Amniotic epithelial cell (primary cell): Measurements from ENCODE around the gene EXOC6B.

Experiments
- DNase-seq: peaks from one replicate; pipeline ENCODE4 v3.0.0-alpha.2; 2010; ENCODE audit warnings: low read depth

Gene EXOC6B

GRCh38 chr2:72361521-72361920, 464.3 kb downstream of the EXOC6B start:
- DNase-seq: no peak

GRCh38 chr2:72361042-72361441, 464.8 kb downstream of the EXOC6B start:
- no peak for DNase-seq

- DNase-seq: peak; percentile 8
Observed at GRCh38 chr2:72350852-72351251, 475.0 kb downstream of the EXOC6B start.

GRCh38 chr2:72349016-72349415, 476.8 kb downstream of the EXOC6B start:
- DNase-seq: no peak

GRCh38 chr2:72347081-72347480, 478.8 kb downstream of the EXOC6B start:
- DNase-seq: no peak

GRCh38 chr2:72341639-72342038, 484.2 kb downstream of the EXOC6B start:
- no peak for DNase-seq

- DNase-seq: no peak
Observed at GRCh38 chr2:72340665-72341064, 485.2 kb downstream of the EXOC6B start.

GRCh38 chr2:72338076-72338475, 487.8 kb downstream of the EXOC6B start:
- DNase-seq: no peak

- no peak for DNase-seq
Observed at GRCh38 chr2:72332720-72333119, 493.1 kb downstream of the EXOC6B start.

GRCh38 chr2:72330652-72331051, 495.2 kb downstream of the EXOC6B start:
- peak; percentile 11 for DNase-seq

- peak; percentile 80 for DNase-seq
Observed at GRCh38 chr2:72326759-72327158, 499.1 kb downstream of the EXOC6B start.

GRCh38 chr2:72325592-72326422, 500.0 kb downstream of the EXOC6B start:
- DNase-seq: peak; percentile 21

GRCh38 chr2:72316774-72317173, 509.1 kb downstream of the EXOC6B start:
- no peak for DNase-seq

GRCh38 chr2:72300147-72300684, 525.6 kb downstream of the EXOC6B start:
- no peak for DNase-seq

- peak; percentile 58 for DNase-seq
Observed at GRCh38 chr2:72293620-72294019, 532.2 kb downstream of the EXOC6B start.

GRCh38 chr2:72292433-72292832, 533.4 kb downstream of the EXOC6B start:
- DNase-seq: peak; percentile 57

GRCh38 chr2:72291059-72291458, 534.8 kb downstream of the EXOC6B start:
- DNase-seq: peak; percentile 57

- DNase-seq: no peak
Observed at GRCh38 chr2:72289736-72290135, 536.1 kb downstream of the EXOC6B start.

- DNase-seq: peak; percentile 74
Observed at GRCh38 chr2:72289283-72289682, 536.5 kb downstream of the EXOC6B start.

- peak; percentile 78 for DNase-seq
Observed at GRCh38 chr2:72278046-72278445, 547.8 kb downstream of the EXOC6B start.

- DNase-seq: peak; percentile 27
Observed at GRCh38 chr2:72276876-72277275, 549.0 kb downstream of the EXOC6B start.

GRCh38 chr2:72276356-72276755, 549.5 kb downstream of the EXOC6B start:
- DNase-seq: no peak

- DNase-seq: no peak
Observed at GRCh38 chr2:72275084-72275483, 550.7 kb downstream of the EXOC6B start.

GRCh38 chr2:72274380-72274797, 551.4 kb downstream of the EXOC6B start:
- peak; percentile 32 for DNase-seq
